Inflammatory macrophage treated with lipopolysaccharide for 1 hour (primary cell): ENCODE data around the gene FSD2.
"Not testable (repeated sequence)": the region's sequence is repeated elsewhere in the genome, so short reads cannot be mapped to it uniquely, and the experiment has no call there.

ENCODE experiments used
- DNase-seq, 2 donors: peaks; one replicate each; pipeline ENCODE4 v3.0.0-alpha.2; 2020 to 2022

Gene FSD2

GRCh38 chr15:82789491-82789890, 16.4 kb downstream of the FSD2 start:
- DNase-seq = no peak

- DNase-seq = no peak
These were observed 17.4 kb downstream of the FSD2 start for GRCh38 chr15:82788496-82788895.

- DNase-seq = no peak
These were observed 24.5 kb downstream of the FSD2 start for GRCh38 chr15:82781349-82781748.

GRCh38 chr15:82778755-82779154, 27.1 kb downstream of the FSD2 start:
- no peak for DNase-seq

- DNase-seq = peak in 1 of 2 donors; percentile 20
These were observed 31.4 kb downstream of the FSD2 start for GRCh38 chr15:82774496-82774895.

- no peak for DNase-seq
These were observed 33.9 kb downstream of the FSD2 start for GRCh38 chr15:82771789-82772607.

- no peak for DNase-seq
These were observed 37.3 kb downstream of the FSD2 start for GRCh38 chr15:82768414-82769054.

GRCh38 chr15:82767163-82767829, 38.6 kb downstream of the FSD2 start:
- DNase-seq = no peak

- not testable (repeated sequence) for DNase-seq
These were observed 39.7 kb downstream of the FSD2 start for GRCh38 chr15:82766201-82766600.

GRCh38 chr15:82764740-82765139, 41.1 kb downstream of the FSD2 start:
- no peak for DNase-seq

GRCh38 chr15:82764117-82764490, 41.8 kb downstream of the FSD2 start:
- DNase-seq = no peak

GRCh38 chr15:82763361-82764116, 42.3 kb downstream of the FSD2 start:
- no peak for DNase-seq

GRCh38 chr15:82751308-82751707, 54.6 kb downstream of the FSD2 start:
- peak; percentile 67 to 72 for DNase-seq

GRCh38 chr15:82750831-82751180, 55.1 kb downstream of the FSD2 start:
- no peak for DNase-seq

- DNase-seq = peak; percentile 90 to 91
These were observed 55.7 kb downstream of the FSD2 start for GRCh38 chr15:82749951-82750830.

GRCh38 chr15:82748315-82748714, 57.6 kb downstream of the FSD2 start:
- DNase-seq = no peak

GRCh38 chr15:82743810-82744209, 62.1 kb downstream of the FSD2 start:
- DNase-seq = no peak

- no peak for DNase-seq
These were observed 63.7 kb downstream of the FSD2 start for GRCh38 chr15:82742134-82742533.

- no peak for DNase-seq
These were observed 66.8 kb downstream of the FSD2 start for GRCh38 chr15:82739086-82739485.

GRCh38 chr15:82737975-82738374, 67.9 kb downstream of the FSD2 start:
- DNase-seq = no peak

GRCh38 chr15:82731527-82731926, 74.3 kb downstream of the FSD2 start:
- no peak for DNase-seq

GRCh38 chr15:82730022-82730530, 75.8 kb downstream of the FSD2 start:
- DNase-seq = no peak
